HepG2 (cell line): ENCODE data around the gene CAPN11. TPM values are rescaled to one million over a fixed set of nuclear protein-coding genes. Genes with fewer than 3 reads are reported as not detected.

ENCODE experiments used
- CHD4 ChIP-seq: fragments of 200-600 bp; sonication (generic); IDR thresholded peaks from 2 replicates; pipeline ENCODE4 v1.7.0; 2017; ENCODE audit warnings: mild to moderate bottlenecking, low read length, borderline replicate concordance
- ELF3 ChIP-seq: IDR thresholded peaks from 2 replicates; pipeline ENCODE4 v1.6.1; 2016; ENCODE audit warnings: missing genetic modification reagents, missing compliant biosample characterization
- JARID2 ChIP-seq: sonication (generic); formaldehyde crosslinking; IDR thresholded peaks from 2 replicates; pipeline ENCODE4 v1.8.1; 2023; ENCODE audit warnings: missing genetic modification reagents, inconsistent platforms; ENCODE audit not compliant: insufficient replicate concordance
- KDM2A ChIP-seq: sonication (generic); formaldehyde crosslinking; IDR thresholded peaks from 2 replicates; pipeline ENCODE4 v1.4.0; 2020; ENCODE audit warnings: low read depth, missing genetic modification reagents, borderline replicate concordance
- LCORL ChIP-seq, 2 experiments: fragments of 450-650 bp in 1 of 2; sonication (generic) in 1 of 2; formaldehyde crosslinking in 1 of 2; IDR thresholded peaks; 2 replicates each; pipeline versions ENCODE4 v1.5.0 to v1.6.1; 2017 to 2020; ENCODE audit warnings: antibody characterized with exemption in 1 of 2, missing genetic modification reagents in 1 of 2
- MIXL1 ChIP-seq: IDR thresholded peaks from 2 replicates; pipeline ENCODE4 v1.6.1; 2016
- PATZ1 ChIP-seq: sonication (generic); formaldehyde crosslinking; IDR thresholded peaks from 2 replicates; pipeline ENCODE4 v1.4.0; 2020; ENCODE audit warnings: missing genetic modification reagents
- PRMT3 ChIP-seq: sonication (generic); formaldehyde crosslinking; IDR thresholded peaks from 2 replicates; pipeline ENCODE4 v1.8.1; 2022; ENCODE audit warnings: low read depth, mild to moderate bottlenecking, moderate library complexity, missing genetic modification reagents, borderline replicate concordance
- SAFB2 ChIP-seq: sonication (generic); formaldehyde crosslinking; IDR thresholded peaks from 2 replicates; pipeline ENCODE4 v1.5.1; 2020; ENCODE audit warnings: missing genetic modification reagents, low read depth, mild to moderate bottlenecking, borderline replicate concordance
- SALL1 ChIP-seq: sonication (generic); formaldehyde crosslinking; IDR thresholded peaks from 2 replicates; pipeline ENCODE4 v1.8.0; 2022; ENCODE audit warnings: mild to moderate bottlenecking, missing genetic modification reagents
- SKI ChIP-seq: fragments of 450-650 bp; IDR thresholded peaks from one replicate; pipeline ENCODE4 v1.6.1; 2018; ENCODE audit warnings: mild to moderate bottlenecking; ENCODE audit not compliant: partially characterized antibody
- SMC3 ChIP-seq: IDR thresholded peaks from 2 replicates; pipeline ENCODE4 v1.6.1; 2011; ENCODE audit warnings: low read length, improper control_type of control experiment
- TCF7 ChIP-seq: sonication (generic); IDR thresholded peaks from 2 replicates; pipeline ENCODE4 v1.6.1; 2016; ENCODE audit warnings: antibody characterized with exemption, low read depth
- ZNF235 ChIP-seq: sonication (generic); formaldehyde crosslinking; IDR thresholded peaks from 2 replicates; pipeline ENCODE4 v1.8.1; 2023; ENCODE audit warnings: mild to moderate bottlenecking, missing genetic modification reagents, borderline replicate concordance
- ZNF274 ChIP-seq: sonication (generic); formaldehyde crosslinking; IDR thresholded peaks from 2 replicates; pipeline ENCODE4 v1.5.1; 2020; ENCODE audit warnings: mild to moderate bottlenecking, missing genetic modification reagents
- ZNF44 ChIP-seq: sonication (generic); formaldehyde crosslinking; IDR thresholded peaks from 2 replicates; pipeline ENCODE4 v1.5.1; 2020; ENCODE audit warnings: mild to moderate bottlenecking, missing genetic modification reagents
- ZNF556 ChIP-seq: sonication (generic); formaldehyde crosslinking; IDR thresholded peaks from 2 replicates; pipeline ENCODE4 v1.4.0; 2020; ENCODE audit warnings: mild to moderate bottlenecking, missing genetic modification reagents, borderline replicate concordance
- ZNF614 ChIP-seq: IDR thresholded peaks from 2 replicates; pipeline ENCODE4 v1.6.1; 2018; ENCODE audit warnings: missing biosample characterization, missing genetic modification reagents, inconsistent platforms, borderline replicate concordance
- ZNF720 ChIP-seq: sonication (generic); formaldehyde crosslinking; IDR thresholded peaks from 2 replicates; pipeline ENCODE4 v1.4.0; 2020; ENCODE audit warnings: missing genetic modification reagents
- ZSCAN21 ChIP-seq: sonication (generic); formaldehyde crosslinking; IDR thresholded peaks from 2 replicates; pipeline ENCODE4 v1.8.0; 2022; ENCODE audit warnings: mild to moderate bottlenecking, missing genetic modification reagents, moderate library complexity, borderline replicate concordance
- ZSCAN22 ChIP-seq: sonication (generic); formaldehyde crosslinking; IDR thresholded peaks from 2 replicates; pipeline ENCODE4 v1.4.0; 2020; ENCODE audit warnings: mild to moderate bottlenecking, missing genetic modification reagents
- polyA plus RNA-seq, 8 experiments: library from polyadenylated mRNA; depleted of rRNA in 3 of 8; stranded (reverse) in 7 of 8; unstranded in 1 of 8; fragments of >200 nt; fragmentation: Illumina TruSeq in 4 of 8; extraction: Trizol in 4 of 8; gene quantifications; 2 replicates each; pipeline versions ENCODE4 v1.2.1 to v1.2.3, GENCODE V29; 2011 to 2016; ENCODE audit warnings: low read depth in 4 of 8, missing spikeins in 1 of 8, mixed read lengths in 1 of 8; ENCODE audit not compliant: insufficient read depth in 1 of 8
- total RNA-seq, 5 experiments: library from RNA; depleted of rRNA; stranded (reverse); fragments of >200 nt; fragmentation: Illumina TruSeq; extraction: Trizol; gene quantifications; 2 replicates each; pipeline ENCODE4 v1.2.3, GENCODE V29; 2016; ENCODE audit warnings: low read depth in 1 of 5
- TF ChIP-seq, protein P1 (sequence below): IDR thresholded peaks from 2 replicates; pipeline ENCODE4 v1.6.1; 2016; ENCODE audit warnings: mild to moderate bottlenecking
- TF ChIP-seq, protein P2 (sequence below), 2 experiments: sonication (generic) in 1 of 2; formaldehyde crosslinking in 1 of 2; IDR thresholded peaks; 2 replicates each; pipeline versions ENCODE4 v1.4.0 to v1.6.1; 2018 to 2020; ENCODE audit warnings: missing genetic modification reagents in 2 of 2, borderline replicate concordance in 1 of 2, low read depth in 1 of 2, mild to moderate bottlenecking in 1 of 2, missing biosample characterization in 1 of 2

The CAPN11 gene
- total and polyA plus RNA-seq, 2 of the 13 experiments (the other 11 are each of a cell fraction or from before 2014, with no cell fraction given) = 0.07 to 0.11 TPM

DNA sequence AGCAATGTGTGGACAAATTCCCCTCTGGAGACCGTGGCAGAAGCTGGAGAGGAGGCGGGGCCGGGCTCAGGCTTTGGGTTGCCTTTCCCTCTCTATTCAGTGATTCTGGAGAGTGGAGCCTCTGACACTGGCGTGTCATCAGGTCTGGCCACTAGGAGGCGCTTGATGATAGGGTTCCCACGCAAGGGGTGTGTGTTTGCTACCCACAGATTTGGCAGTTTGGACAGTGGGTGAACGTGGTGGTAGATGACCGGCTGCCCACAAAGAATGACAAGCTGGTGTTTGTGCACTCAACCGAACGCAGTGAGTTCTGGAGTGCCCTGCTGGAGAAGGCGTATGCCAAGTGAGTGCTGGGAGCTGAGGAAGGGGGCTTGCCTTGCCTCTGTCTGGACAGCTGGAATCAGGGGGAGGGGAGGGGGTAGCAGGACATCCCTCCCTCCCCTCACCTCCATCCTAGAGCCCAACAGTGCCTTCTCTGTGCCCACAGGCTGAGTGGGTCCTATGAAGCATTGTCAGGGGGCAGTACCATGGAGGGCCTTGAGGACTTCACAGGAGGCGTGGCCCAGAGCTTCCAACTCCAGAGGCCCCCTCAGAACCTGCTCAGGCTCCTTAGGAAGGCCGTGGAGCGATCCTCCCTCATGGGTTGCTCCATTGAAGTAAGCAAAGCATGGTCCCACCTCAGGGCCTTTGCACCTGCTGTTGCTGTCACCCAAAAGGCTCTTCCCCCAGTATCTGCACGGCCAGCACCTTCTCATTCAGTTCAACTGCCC, 14.3 kb downstream of the CAPN11 start (continued):
- TF ChIP-seq PATZ1 (0 out of 2 replicates have a peak, but pooled peaks have one; percentile 42), ELF3 (CRISPR knock-in tag) (peak; percentile 33; the same call in 1 of the 2 replicates), ZNF556 (CRISPR knock-in tag) (peak; percentile 77; the same call in 1 of the 2 replicates), ZNF614 (CRISPR knock-in tag) (no peak), ZNF274 (CRISPR knock-in tag) (no peak; the same call in 1 of the 2 replicates), SKI (peak; percentile 45), TCF7 (no peak), KDM2A (CRISPR knock-in tag) (peak; percentile 65), MIXL1 (CRISPR knock-in tag) (peak; percentile 47; the same call in 1 of the 2 replicates), LCORL (IDR thresholded peaks at IDR 0.05) (0 out of 2 replicates have a peak, but pooled peaks have one; percentile 34), LCORL (CRISPR knock-in tag; IDR thresholded peaks at IDR 0.05) (peak; percentile 94), SALL1 (CRISPR knock-in tag) (0 out of 2 replicates have a peak, but pooled peaks have one; percentile 47), SMC3 (peak; percentile 91), ZNF720 (CRISPR knock-in tag) (no peak), CHD4 (no peak; the same call in 1 of the 2 replicates), ZNF235 (CRISPR knock-in tag) (no peak), PRMT3 (CRISPR knock-in tag) (no peak), SAFB2 (no peak), ZSCAN22 (CRISPR knock-in tag) (no peak), ZSCAN21 (CRISPR knock-in tag) (0 out of 2 replicates have a peak, but pooled peaks have one; percentile 35), JARID2 (no peak), ZNF44 (no peak)
- TF ChIP-seq, protein P1, sequence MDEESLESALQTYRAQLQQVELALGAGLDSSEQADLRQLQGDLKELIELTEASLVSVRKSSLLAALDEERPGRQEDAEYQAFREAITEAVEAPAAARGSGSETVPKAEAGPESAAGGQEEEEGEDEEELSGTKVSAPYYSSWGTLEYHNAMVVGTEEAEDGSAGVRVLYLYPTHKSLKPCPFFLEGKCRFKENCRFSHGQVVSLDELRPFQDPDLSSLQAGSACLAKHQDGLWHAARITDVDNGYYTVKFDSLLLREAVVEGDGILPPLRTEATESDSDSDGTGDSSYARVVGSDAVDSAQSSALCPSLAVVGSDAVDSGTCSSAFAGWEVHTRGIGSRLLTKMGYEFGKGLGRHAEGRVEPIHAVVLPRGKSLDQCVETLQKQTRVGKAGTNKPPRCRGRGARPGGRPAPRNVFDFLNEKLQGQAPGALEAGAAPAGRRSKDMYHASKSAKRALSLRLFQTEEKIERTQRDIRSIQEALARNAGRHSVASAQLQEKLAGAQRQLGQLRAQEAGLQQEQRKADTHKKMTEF = peak; percentile 40; the same call in 1 of the 2 replicates
- TF ChIP-seq, protein P2, sequence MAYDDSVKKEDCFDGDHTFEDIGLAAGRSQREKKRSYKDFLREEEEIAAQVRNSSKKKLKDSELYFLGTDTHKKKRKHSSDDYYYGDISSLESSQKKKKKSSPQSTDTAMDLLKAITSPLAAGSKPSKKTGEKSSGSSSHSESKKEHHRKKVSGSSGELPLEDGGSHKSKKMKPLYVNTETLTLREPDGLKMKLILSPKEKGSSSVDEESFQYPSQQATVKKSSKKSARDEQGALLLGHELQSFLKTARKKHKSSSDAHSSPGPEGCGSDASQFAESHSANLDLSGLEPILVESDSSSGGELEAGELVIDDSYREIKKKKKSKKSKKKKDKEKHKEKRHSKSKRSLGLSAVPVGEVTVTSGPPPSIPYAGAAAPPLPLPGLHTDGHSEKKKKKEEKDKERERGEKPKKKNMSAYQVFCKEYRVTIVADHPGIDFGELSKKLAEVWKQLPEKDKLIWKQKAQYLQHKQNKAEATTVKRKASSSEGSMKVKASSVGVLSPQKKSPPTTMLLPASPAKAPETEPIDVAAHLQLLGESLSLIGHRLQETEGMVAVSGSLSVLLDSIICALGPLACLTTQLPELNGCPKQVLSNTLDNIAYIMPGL (CRISPR knock-in tag; IDR thresholded peaks at IDR 0.05; ENCODE audit: borderline replicate concordance in 1 of 2, low read depth in 1 of 2) = peak; percentile 59 to 76; a peak in 2 of 4 replicates
